K562 (cell line): ENCODE results near the gene PSD2. TPM values are rescaled to one million over a fixed set of nuclear protein-coding genes. Genes with fewer than 3 reads are reported as not detected.

Experiments used
- ARID1B ChIP-seq: fragments of 450-650 bp; IDR thresholded peaks from 2 replicates; pipeline ENCODE4 v1.6.1; 2016; ENCODE audit warnings: antibody characterized with exemption, mild to moderate bottlenecking, inconsistent platforms
- ATF7 ChIP-seq: fragments of 450-650 bp; IDR thresholded peaks from 2 replicates; pipeline ENCODE4 v1.7.1; 2014; ENCODE audit warnings: mild to moderate bottlenecking, moderate library complexity
- CAMTA2 ChIP-seq: fragments of 250-450 bp; sonication (Bioruptor Pico); conservative IDR thresholded peaks from 2 replicates; pipeline ENCODE4 v1.5.1; 2022
- E2F8 ChIP-seq: fragments of 450-650 bp; IDR thresholded peaks from 2 replicates; pipeline ENCODE4 v1.7.1; 2018; ENCODE audit warnings: mild to moderate bottlenecking, low read depth; ENCODE audit not compliant: partially characterized antibody
- FIP1L1 ChIP-seq: fragments of 200-400 bp; formaldehyde crosslinking; IDR thresholded peaks from 2 replicates; pipeline ENCODE4 v1.6.1; 2018; ENCODE audit warnings: mild to moderate bottlenecking, low read depth, low read length; ENCODE audit not compliant: poor library complexity, severe bottlenecking
- GTF2A2 ChIP-seq: IDR thresholded peaks from 2 replicates; pipeline ENCODE4 v1.6.1; 2016; ENCODE audit warnings: mild to moderate bottlenecking, missing genetic modification characterization, missing compliant biosample characterization
- HMG20A ChIP-seq: fragments of 450-650 bp; formaldehyde crosslinking; conservative IDR thresholded peaks from 2 replicates; pipeline ENCODE4 v1.4.0; 2020; ENCODE audit warnings: mild to moderate bottlenecking, mixed read lengths
- HOXB6 ChIP-seq: fragments of 250-450 bp; sonication (Bioruptor Pico); IDR thresholded peaks from 2 replicates; pipeline ENCODE4 v1.5.1; 2022; ENCODE audit warnings: mild to moderate bottlenecking, borderline replicate concordance
- MAFF ChIP-seq: IDR thresholded peaks from 2 replicates; pipeline ENCODE4 v1.6.1; 2012; ENCODE audit warnings: low read length, improper control_type of control experiment
- MECOM ChIP-seq: fragments of 250-450 bp; sonication (Bioruptor Pico); IDR thresholded peaks from 2 replicates; pipeline ENCODE4 v1.8.0; 2022; ENCODE audit warnings: inconsistent platforms
- MITF ChIP-seq: IDR thresholded peaks from 2 replicates; pipeline ENCODE4 v1.6.1; 2014; ENCODE audit warnings: antibody characterized with exemption
- MTF1 ChIP-seq: fragments of 250-450 bp; sonication (Bioruptor Pico); IDR thresholded peaks from 2 replicates; pipeline ENCODE4 v1.9.0; 2021; ENCODE audit warnings: moderate library complexity, mild to moderate bottlenecking, inconsistent platforms, borderline replicate concordance
- NFE2L1 ChIP-seq: fragments of 450-650 bp; IDR thresholded peaks from 2 replicates; pipeline ENCODE4 v1.6.1; 2016; ENCODE audit warnings: missing genetic modification characterization, low read depth, mild to moderate bottlenecking, missing compliant biosample characterization, moderate library complexity, borderline replicate concordance
- NFXL1 ChIP-seq: fragments of 450-650 bp; formaldehyde crosslinking; IDR thresholded peaks from 2 replicates; pipeline ENCODE4 v1.4.0; 2021; ENCODE audit warnings: mild to moderate bottlenecking
- RBM22 ChIP-seq: fragments of 200-400 bp; formaldehyde crosslinking; IDR thresholded peaks from 2 replicates; pipeline ENCODE4 v1.6.1; 2018; ENCODE audit warnings: low read length, low read depth; ENCODE audit not compliant: poor library complexity, severe bottlenecking
- ZNF695 ChIP-seq: fragments of 450-650 bp; formaldehyde crosslinking; IDR thresholded peaks from 2 replicates; pipeline ENCODE4 v1.4.0; 2020; ENCODE audit warnings: mild to moderate bottlenecking, moderate library complexity
- polyA plus RNA-seq, 8 experiments: library from polyadenylated mRNA; depleted of rRNA in 4 of 8; stranded (reverse) in 5 of 8; unstranded in 3 of 8; fragments of >200 nt; fragmentation: Nextera tagmentation in 2 of 8; fragmentation: Illumina TruSeq in 1 of 8; extraction: Ambion mirVana in 2 of 8; extraction: Trizol in 1 of 8; gene quantifications; 2 replicates each; pipeline versions ENCODE4 v1.2.1 to v1.2.3, GENCODE V29; 2011 to 2014; ENCODE audit warnings: inconsistent platforms in 1 of 8, missing spikeins in 1 of 8
- total RNA-seq, 7 experiments: library from RNA; depleted of rRNA in 6 of 7; stranded (reverse); fragments of >200 nt in 6 of 7; fragmentation: Illumina TruSeq in 2 of 7; extraction: Trizol in 2 of 7; gene quantifications; 2 replicates each; pipeline versions ENCODE4 v1.2.1 to v1.2.3, GENCODE V29; 2011 to 2021; ENCODE audit warnings: low replicate concordance in 1 of 7
- TF ChIP-seq, protein P1 (sequence below): fragments of 450-650 bp; IDR thresholded peaks from 2 replicates; pipeline ENCODE4 v1.6.1; 2018; ENCODE audit warnings: mild to moderate bottlenecking, low read depth; ENCODE audit not compliant: partially characterized antibody
- TF ChIP-seq, protein P2 (sequence below): fragments of 250-450 bp; sonication (Bioruptor Pico); IDR thresholded peaks from 2 replicates; pipeline ENCODE4 v1.4.0; 2020; ENCODE audit warnings: mild to moderate bottlenecking, moderate library complexity

PSD2 gene
- total and polyA plus RNA-seq, 9 of the 15 experiments (the other 6 are each of a cell fraction or from before 2014, with no cell fraction given), result 0.01 to 0.09 (median 0.04) TPM; not detected in 4

DNA sequence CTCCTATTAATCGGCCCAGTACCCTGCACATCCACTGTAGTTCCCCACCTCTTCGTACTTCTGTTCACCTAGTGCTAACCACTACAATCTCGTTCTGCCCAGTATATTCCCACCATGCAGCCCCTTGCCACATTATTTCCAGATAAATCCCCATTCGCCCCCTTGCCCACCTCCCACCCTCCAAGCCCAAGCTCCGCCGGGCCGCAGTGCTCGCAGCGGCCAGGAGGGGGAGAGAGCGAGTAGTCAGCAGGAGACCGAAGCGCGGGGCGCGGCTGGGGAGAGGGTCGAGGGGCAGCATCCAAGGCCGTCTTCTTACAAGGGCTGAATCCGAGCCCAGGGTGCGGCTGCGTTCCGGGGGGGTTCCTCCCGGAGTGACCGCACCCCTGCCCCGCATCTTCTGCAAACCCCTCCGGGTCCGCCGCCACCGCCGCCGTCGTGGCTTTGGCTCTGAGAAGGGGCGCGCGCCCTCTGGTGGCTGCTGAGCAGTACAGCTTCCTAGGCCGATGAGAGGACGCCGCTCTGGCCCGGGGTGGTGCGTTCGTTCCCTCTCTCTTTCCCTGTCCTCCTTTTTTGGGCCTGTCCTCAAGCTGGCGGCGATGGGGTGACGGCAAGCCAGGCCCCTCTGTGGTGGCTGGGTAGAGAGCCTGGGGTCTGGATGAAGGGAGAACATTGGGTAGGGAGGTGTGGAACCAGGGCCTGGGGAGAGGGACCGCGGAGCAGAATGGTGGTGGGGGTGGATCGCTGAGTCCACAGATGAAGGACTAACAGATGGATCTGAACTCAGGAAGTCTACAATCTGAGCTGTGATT lies 30.0 kb upstream of the PSD2 start (continued):
- TF ChIP-seq MITF (no peak), ZNF695 (0 out of 2 replicates have a peak, but pooled peaks have one; percentile 20), RBM22 (peak; percentile 44), HMG20A (CRISPR knock-in tag) (no peak), MTF1 (no peak), MECOM (CRISPR knock-in tag) (no peak), NFE2L1 (no peak), GTF2A2 (no peak), FIP1L1 (peak; percentile 52), E2F8 (peak; percentile 74), NFXL1 (CRISPR knock-in tag) (no peak), CAMTA2 (CRISPR knock-in tag) (peak; percentile 82; the same call in 1 of the 2 replicates), HOXB6 (CRISPR knock-in tag) (no peak), MAFF (no peak), ARID1B (peak; percentile 57), ATF7 (peak; percentile 80)
- TF ChIP-seq, protein P1, sequence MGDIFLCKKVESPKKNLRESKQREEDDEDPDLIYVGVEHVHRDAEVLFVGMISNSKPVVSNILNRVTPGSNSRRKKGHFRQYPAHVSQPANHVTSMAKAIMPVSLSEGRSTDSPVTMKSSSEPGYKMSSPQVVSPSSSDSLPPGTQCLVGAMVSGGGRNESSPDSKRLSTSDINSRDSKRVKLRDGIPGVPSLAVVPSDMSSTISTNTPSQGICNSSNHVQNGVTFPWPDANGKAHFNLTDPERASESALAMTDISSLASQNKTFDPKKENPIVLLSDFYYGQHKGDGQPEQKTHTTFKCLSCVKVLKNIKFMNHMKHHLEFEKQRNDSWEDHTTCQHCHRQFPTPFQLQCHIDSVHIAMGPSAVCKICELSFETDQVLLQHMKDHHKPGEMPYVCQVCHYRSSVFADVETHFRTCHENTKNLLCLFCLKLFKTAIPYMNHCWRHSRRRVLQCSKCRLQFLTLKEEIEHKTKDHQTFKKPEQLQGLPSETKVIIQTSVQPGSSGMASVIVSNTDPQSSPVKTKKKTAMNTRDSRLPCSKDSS, result no peak
- TF ChIP-seq, protein P2, sequence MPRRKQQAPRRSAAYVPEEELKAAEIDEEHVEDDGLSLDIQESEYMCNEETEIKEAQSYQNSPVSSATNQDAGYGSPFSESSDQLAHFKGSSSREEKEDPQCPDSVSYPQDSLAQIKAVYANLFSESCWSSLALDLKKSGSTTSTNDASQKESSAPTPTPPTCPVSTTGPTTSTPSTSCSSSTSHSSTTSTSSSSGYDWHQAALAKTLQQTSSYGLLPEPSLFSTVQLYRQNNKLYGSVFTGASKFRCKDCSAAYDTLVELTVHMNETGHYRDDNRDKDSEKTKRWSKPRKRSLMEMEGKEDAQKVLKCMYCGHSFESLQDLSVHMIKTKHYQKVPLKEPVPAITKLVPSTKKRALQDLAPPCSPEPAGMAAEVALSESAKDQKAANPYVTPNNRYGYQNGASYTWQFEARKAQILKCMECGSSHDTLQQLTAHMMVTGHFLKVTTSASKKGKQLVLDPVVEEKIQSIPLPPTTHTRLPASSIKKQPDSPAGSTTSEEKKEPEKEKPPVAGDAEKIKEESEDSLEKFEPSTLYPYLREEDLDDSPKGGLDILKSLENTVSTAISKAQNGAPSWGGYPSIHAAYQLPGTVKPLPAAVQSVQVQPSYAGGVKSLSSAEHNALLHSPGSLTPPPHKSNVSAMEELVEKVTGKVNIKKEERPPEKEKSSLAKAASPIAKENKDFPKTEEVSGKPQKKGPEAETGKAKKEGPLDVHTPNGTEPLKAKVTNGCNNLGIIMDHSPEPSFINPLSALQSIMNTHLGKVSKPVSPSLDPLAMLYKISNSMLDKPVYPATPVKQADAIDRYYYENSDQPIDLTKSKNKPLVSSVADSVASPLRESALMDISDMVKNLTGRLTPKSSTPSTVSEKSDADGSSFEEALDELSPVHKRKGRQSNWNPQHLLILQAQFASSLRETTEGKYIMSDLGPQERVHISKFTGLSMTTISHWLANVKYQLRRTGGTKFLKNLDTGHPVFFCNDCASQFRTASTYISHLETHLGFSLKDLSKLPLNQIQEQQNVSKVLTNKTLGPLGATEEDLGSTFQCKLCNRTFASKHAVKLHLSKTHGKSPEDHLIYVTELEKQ (CRISPR knock-in tag), result no peak
